LNCAP (cell line): ENCODE results near the gene CHRM2.

Experiments used
- CTCF ChIP-seq: fragments of 450-650 bp; IDR thresholded peaks from 2 replicates; pipeline ENCODE4 v1.5.1; 2017; ENCODE audit warnings: mild to moderate bottlenecking

CHRM2 gene

GRCh38 chr7:136868496-136869000 is at the start of gene CHRM2:
Gene CHRM2, plus strand, starts transcription at chr7:136868652. Its CDS starts 146,214 bp downstream, at chr7:137014866.
- no peak for TF ChIP-seq CTCF

GRCh38 chr7:136845899-136846465 is 22.5 kb upstream of the CHRM2 start:
- TF ChIP-seq CTCF = no peak

- no peak for TF ChIP-seq CTCF
Measured at GRCh38 chr7:136847858-136848257, 20.6 kb upstream of the CHRM2 start.

- no peak for TF ChIP-seq CTCF
Measured at GRCh38 chr7:136853654-136854053, 14.8 kb upstream of the CHRM2 start.

GRCh38 chr7:136857573-136857972 is 10.9 kb upstream of the CHRM2 start:
- no peak for TF ChIP-seq CTCF

GRCh38 chr7:136859803-136860202 is 8.6 kb upstream of the CHRM2 start:
- TF ChIP-seq CTCF = no peak

GRCh38 chr7:136865236-136865635 is 3.2 kb upstream of the CHRM2 start:
- no peak for TF ChIP-seq CTCF

- TF ChIP-seq CTCF = no peak
Measured at GRCh38 chr7:136865777-136866176, 2.7 kb upstream of the CHRM2 start.
